A549 (cell line): Measurements from ENCODE around the gene MCM5. TPM values are rescaled to one million over a fixed set of nuclear protein-coding genes. Genes with fewer than 3 reads are reported as not detected.
A peak's percentile ranks its signal among the peaks of the same experiment; 100 is the strongest.

ENCODE experiments used
- ATAC-seq, 2 experiments: fragments of 200-7000 bp in 1 of 2; fragments of >200 bp in 1 of 2; cut with Nextera tagmentation in 1 of 2; cut with Tn5 transposase in 1 of 2; 3 replicates each; pipeline versions ENCODE4 v1.8.0 to v1.9.1; 2018 to 2020; ENCODE audit warnings: mild to moderate bottlenecking in 1 of 2, moderate library complexity in 1 of 2
- CTCF ChIA-PET: fragments of 300-600 bp; sonication (Branson Sonifier 250); formaldehyde crosslinking; extraction: SDS; loops from one replicate; lab custom pipeline; 2021; ENCODE audit warnings: antibody characterized with exemption, inconsistent platforms; lab: Yijun Ruan, JAX
- POLR2A ChIA-PET: fragments of 350-600 bp; formaldehyde crosslinking; extraction: SDS; loops from one replicate; lab custom pipeline; 2021; ENCODE audit warnings: antibody characterized with exemption, inconsistent platforms; lab: Yijun Ruan, JAX
- DNase-seq, 2 experiments: peaks; one replicate each; pipeline versions ENCODE4 v3.0.0 to v3.0.0-alpha.2; 2011 to 2016; ENCODE audit warnings: low read depth in 1 of 2, low spot score in 1 of 2
- FAIRE-seq: peaks from 2 replicates; lab custom pipeline; 2011; peaks lifted over from hg19 to GRCh38; lab: Jason Lieb, UNC
- H3K27ac ChIP-seq, 2 experiments: fragments of >200 bp; sonication (Bioruptor Twin); formaldehyde crosslinking; 3 replicates each; pipeline ENCODE4 v1.5.1; 2016 to 2017
- H3K4me1 ChIP-seq: fragments of >200 bp; sonication (Bioruptor Twin); formaldehyde crosslinking; 3 replicates; pipeline ENCODE4 v1.6.1; 2016
- H3K4me2 ChIP-seq: fragments of >200 bp; sonication (Bioruptor Twin); formaldehyde crosslinking; 3 replicates; pipeline ENCODE4 v1.6.1; 2016
- H3K4me3 ChIP-seq: fragments of >200 bp; sonication (Bioruptor Twin); formaldehyde crosslinking; 3 replicates; pipeline ENCODE4 v1.5.1; 2016
- H3K9me3 ChIP-seq: fragments of >200 bp; sonication (Bioruptor Twin); formaldehyde crosslinking; 3 replicates; pipeline ENCODE4 v1.6.1; 2016
- BHLHE40 ChIP-seq: IDR thresholded peaks from 2 replicates; pipeline ENCODE4 v1.6.1; 2012; ENCODE audit warnings: low read depth, low read length, inconsistent platforms
- FOSL2 ChIP-seq, 2 experiments: fragments of 450-650 bp in 1 of 2; fragments of >200 bp in 1 of 2; sonication (Bioruptor Twin) in 1 of 2; formaldehyde crosslinking; IDR thresholded peaks; 2 replicates each; pipeline versions ENCODE4 v1.5.0 to v1.6.1; 2016 to 2020; ENCODE audit warnings: mild to moderate bottlenecking in 1 of 2, moderate library complexity in 1 of 2
- HOXB13 ChIP-seq: fragments of 250-450 bp; sonication (Bioruptor Pico); IDR thresholded peaks from 2 replicates; pipeline ENCODE4 v1.5.0; 2020; ENCODE audit warnings: low read depth, mild to moderate bottlenecking, moderate library complexity
- KDM1A ChIP-seq: fragments of 200-600 bp; sonication (generic); IDR thresholded peaks from 2 replicates; pipeline ENCODE4 v1.6.1; 2016; ENCODE audit warnings: low read depth, mild to moderate bottlenecking
- MYC ChIP-seq: IDR thresholded peaks from 2 replicates; pipeline ENCODE4 v1.6.1; 2012; ENCODE audit warnings: mild to moderate bottlenecking, inconsistent platforms, low read length, improper control_type of control experiment, borderline replicate concordance
- RNF2 ChIP-seq: fragments of 200-600 bp; sonication (generic); IDR thresholded peaks from 2 replicates; pipeline ENCODE4 v1.6.1; 2016; ENCODE audit warnings: low read depth, mild to moderate bottlenecking, antibody characterized with exemption, moderate library complexity, borderline replicate concordance
- TP53 ChIP-seq: fragments of 250-450 bp; sonication (Bioruptor Pico); IDR thresholded peaks from 2 replicates; pipeline ENCODE4 v1.5.0; 2021; ENCODE audit warnings: mild to moderate bottlenecking, moderate library complexity
- WGBS: methylation state at CpG from one replicate; pipeline ENCODE4 v1.1.6; 2017; ENCODE audit errors: missing lambda C conversion rate; 5-methylcytosine and 5-hydroxymethylcytosine counted together
- polyA plus RNA-seq, 4 experiments: library from polyadenylated mRNA; depleted of rRNA in 3 of 4; stranded (reverse); fragments of >200 nt; fragmentation: RNase III in 1 of 4; extraction: RNeasy Plus Mini Kit Qiagen cat#74134 plus additional on column Dnase treatment in 1 of 4; gene quantifications; 2 replicates in 3 of 4; 3 replicates in 1 of 4; pipeline ENCODE4 v1.2.3, GENCODE V29; 2011 to 2017
- TF ChIP-seq, protein P1 (sequence below): fragments of >200 bp; sonication (Bioruptor Twin); formaldehyde crosslinking; IDR thresholded peaks from 2 replicates; pipeline ENCODE4 v1.6.1; 2016
- TF ChIP-seq, protein P2 (sequence below): fragments of 250-450 bp; sonication (Bioruptor Pico); IDR thresholded peaks from 2 replicates; pipeline ENCODE4 v1.5.0; 2020; ENCODE audit warnings: low read depth, mild to moderate bottlenecking, moderate library complexity
- TF ChIP-seq, protein P3 (sequence below): fragments of 450-650 bp; IDR thresholded peaks from 2 replicates; pipeline ENCODE4 v1.6.1; 2014; ENCODE audit warnings: antibody characterized with exemption
- TF ChIP-seq, protein P4 (sequence below): fragments of 200-600 bp; sonication (generic); IDR thresholded peaks from 2 replicates; pipeline ENCODE4 v1.6.1; 2016; ENCODE audit warnings: antibody characterized with exemption, mild to moderate bottlenecking, moderate library complexity
- TF ChIP-seq, protein P5 (sequence below): IDR thresholded peaks from 2 replicates; pipeline ENCODE4 v1.6.1; 2012; ENCODE audit warnings: low read depth, borderline replicate concordance
- TF ChIP-seq, protein P6 (sequence below): fragments of 150-350 bp; IDR thresholded peaks from 2 replicates; pipeline ENCODE4 v1.6.1; 2014; ENCODE audit warnings: low read depth, mild to moderate bottlenecking, low read length

Gene MCM5
- polyA plus RNA-seq, 2 of the 4 experiments (the other 2 are of a cell fraction): 50.2 to 94.4 TPM

DNA sequence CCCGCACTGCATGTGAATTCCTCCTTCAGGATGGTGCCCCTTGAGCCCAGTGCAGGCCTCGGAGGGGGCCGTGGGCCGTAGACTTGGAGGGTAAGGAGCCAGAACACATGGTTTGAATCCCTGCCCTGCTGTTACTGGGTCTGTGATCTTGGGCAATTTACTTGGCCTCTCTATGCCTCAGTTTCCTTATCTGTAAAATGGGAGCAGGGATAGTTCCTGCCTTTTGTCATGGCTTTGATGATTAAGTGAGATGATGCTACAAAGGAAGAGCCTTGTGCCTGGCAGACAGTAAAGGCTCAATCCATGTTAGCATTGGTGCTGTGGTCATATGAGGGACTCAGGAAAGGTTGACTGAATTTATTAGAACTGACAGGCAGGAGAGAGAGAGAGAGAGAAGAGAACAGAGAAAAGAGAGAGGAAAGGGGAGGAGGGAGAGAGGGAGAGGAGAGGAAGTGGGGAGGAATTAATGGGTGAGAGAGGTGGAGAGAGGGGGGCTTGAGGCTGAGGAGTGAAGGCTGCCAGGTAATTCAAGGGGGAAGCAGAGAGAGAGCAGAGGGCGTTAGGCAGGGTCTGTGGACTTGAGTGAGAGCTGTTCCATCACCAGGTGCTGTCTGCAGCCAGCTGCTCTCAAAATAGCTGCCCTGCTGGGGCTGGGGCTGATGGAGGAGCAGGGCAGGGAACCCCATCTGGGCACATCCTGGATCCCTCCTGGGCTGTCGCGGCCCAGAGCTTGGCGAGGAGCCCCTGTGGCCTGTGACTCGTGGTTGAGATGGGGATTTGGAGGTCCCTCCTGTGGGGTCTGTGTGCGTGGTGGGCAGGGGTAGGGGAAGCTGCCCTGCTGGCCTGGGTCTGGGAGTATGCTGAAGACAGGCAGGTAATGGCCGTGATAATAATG is 44.1 kb downstream of the MCM5 start:
- FAIRE-seq: no peak
- POLR2A ChIA-PET: no interaction called here

DNA sequence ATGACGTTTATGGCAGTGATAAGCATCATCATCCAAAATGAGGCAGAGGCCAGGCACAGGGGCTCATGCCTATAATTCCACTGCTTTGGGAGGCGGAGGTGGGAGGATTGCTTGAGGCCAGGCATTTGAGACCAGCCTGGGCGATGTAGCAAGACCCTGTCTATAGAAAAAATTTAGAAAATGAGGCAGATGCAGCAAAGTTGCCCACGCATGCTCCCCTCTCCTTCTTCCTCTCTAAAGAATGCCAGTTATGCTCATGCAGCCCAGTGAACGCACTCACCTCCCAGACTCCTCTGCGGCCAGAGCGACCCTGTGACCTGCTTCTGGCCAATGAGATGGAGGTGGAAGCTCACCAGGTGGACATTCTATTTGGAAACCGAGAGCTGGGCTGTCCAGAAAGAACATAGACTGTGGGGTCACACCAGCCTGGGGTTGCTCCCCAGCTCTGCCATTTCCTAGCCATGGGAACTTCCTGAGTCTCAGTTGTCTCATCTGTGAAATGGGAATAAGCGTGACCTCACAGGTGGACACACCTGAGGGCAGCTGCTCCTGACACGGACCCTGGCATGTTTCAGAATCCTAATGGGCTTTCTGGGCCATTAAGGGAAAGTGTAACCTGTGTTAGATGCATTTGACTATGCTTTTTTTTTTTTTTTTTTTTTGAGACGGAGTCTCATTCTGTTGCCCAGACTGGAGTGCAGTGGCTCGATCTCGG is 44.9 kb downstream of the MCM5 start:
- ChIA-PET POLR2A (no interaction called here), CTCF (interaction anchor here (1.5 to 1.9 kb wide), 2 partner anchors 13 to 621 kb away, joined by 3 to 4 read pairs; no protein-coding TSS in a partner anchor)
- H3K4me1 ChIP-seq: peaks cover 20% of the 10 kb centered on the region

More for the DNA sequence above, 44.1 kb downstream of the MCM5 start:
- Histone ChIP-seq H3K9me3 (no peaks in the 10 kb centered on the region), H3K4me1 (peaks cover 20% of the 10 kb centered on the region), H3K4me3 (no peak overlapping the region)
- 73% methylated on average over 7 of the region's 11 CpGs for WGBS
- TF ChIP-seq BHLHE40 (no peak), TP53 (CRISPR knock-in tag) (no peak), RNF2 (no peak), MYC (no peak), KDM1A (no peak)
- TF ChIP-seq, protein P1, sequence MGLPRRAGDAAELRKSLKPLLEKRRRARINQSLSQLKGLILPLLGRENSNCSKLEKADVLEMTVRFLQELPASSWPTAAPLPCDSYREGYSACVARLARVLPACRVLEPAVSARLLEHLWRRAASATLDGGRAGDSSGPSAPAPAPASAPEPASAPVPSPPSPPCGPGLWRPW: no peak
- TF ChIP-seq, protein P2, sequence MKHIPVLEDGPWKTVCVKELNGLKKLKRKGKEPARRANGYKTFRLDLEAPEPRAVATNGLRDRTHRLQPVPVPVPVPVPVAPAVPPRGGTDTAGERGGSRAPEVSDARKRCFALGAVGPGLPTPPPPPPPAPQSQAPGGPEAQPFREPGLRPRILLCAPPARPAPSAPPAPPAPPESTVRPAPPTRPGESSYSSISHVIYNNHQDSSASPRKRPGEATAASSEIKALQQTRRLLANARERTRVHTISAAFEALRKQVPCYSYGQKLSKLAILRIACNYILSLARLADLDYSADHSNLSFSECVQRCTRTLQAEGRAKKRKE (CRISPR knock-in tag): no peak
- TF ChIP-seq, protein P3, sequence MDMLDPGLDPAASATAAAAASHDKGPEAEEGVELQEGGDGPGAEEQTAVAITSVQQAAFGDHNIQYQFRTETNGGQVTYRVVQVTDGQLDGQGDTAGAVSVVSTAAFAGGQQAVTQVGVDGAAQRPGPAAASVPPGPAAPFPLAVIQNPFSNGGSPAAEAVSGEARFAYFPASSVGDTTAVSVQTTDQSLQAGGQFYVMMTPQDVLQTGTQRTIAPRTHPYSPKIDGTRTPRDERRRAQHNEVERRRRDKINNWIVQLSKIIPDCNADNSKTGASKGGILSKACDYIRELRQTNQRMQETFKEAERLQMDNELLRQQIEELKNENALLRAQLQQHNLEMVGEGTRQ: no peak
- TF ChIP-seq, all 56 proteins: peak for 0
- Histone ChIP-seq H3K4me2 (no peak overlapping the region), H3K27ac (peak overlapping the region in 1 of 2 experiments; percentile 27; a peak in 1 of 6 replicates)
- ATAC-seq (no peak), DNase-seq (no peak)
- CTCF ChIA-PET: interaction anchor here (1.5 to 1.9 kb wide), 2 partner anchors 13 to 622 kb away, joined by 3 to 4 read pairs; no protein-coding TSS in a partner anchor

More for the DNA sequence above, 44.9 kb downstream of the MCM5 start:
- ATAC-seq (no peak), FAIRE-seq (no peak), DNase-seq (no peak)
- no peaks in the 10 kb centered on the region for H3K9me3 ChIP-seq
- TF ChIP-seq, protein P1: no peak
- TF ChIP-seq RNF2 (no peak), FOSL2 (IDR thresholded peaks at IDR 0.05) (no peak), FOSL2 (CRISPR knock-in tag; IDR thresholded peaks at IDR 0.05) (no peak), MYC (no peak), HOXB13 (no peak)
- TF ChIP-seq, protein P4, sequence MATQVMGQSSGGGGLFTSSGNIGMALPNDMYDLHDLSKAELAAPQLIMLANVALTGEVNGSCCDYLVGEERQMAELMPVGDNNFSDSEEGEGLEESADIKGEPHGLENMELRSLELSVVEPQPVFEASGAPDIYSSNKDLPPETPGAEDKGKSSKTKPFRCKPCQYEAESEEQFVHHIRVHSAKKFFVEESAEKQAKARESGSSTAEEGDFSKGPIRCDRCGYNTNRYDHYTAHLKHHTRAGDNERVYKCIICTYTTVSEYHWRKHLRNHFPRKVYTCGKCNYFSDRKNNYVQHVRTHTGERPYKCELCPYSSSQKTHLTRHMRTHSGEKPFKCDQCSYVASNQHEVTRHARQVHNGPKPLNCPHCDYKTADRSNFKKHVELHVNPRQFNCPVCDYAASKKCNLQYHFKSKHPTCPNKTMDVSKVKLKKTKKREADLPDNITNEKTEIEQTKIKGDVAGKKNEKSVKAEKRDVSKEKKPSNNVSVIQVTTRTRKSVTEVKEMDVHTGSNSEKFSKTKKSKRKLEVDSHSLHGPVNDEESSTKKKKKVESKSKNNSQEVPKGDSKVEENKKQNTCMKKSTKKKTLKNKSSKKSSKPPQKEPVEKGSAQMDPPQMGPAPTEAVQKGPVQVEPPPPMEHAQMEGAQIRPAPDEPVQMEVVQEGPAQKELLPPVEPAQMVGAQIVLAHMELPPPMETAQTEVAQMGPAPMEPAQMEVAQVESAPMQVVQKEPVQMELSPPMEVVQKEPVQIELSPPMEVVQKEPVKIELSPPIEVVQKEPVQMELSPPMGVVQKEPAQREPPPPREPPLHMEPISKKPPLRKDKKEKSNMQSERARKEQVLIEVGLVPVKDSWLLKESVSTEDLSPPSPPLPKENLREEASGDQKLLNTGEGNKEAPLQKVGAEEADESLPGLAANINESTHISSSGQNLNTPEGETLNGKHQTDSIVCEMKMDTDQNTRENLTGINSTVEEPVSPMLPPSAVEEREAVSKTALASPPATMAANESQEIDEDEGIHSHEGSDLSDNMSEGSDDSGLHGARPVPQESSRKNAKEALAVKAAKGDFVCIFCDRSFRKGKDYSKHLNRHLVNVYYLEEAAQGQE: no peak
- TF ChIP-seq, protein P5, sequence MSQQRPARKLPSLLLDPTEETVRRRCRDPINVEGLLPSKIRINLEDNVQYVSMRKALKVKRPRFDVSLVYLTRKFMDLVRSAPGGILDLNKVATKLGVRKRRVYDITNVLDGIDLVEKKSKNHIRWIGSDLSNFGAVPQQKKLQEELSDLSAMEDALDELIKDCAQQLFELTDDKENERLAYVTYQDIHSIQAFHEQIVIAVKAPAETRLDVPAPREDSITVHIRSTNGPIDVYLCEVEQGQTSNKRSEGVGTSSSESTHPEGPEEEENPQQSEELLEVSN: no peak
- TF ChIP-seq, protein P2 (CRISPR knock-in tag): no peak
- TF ChIP-seq, protein P6, sequence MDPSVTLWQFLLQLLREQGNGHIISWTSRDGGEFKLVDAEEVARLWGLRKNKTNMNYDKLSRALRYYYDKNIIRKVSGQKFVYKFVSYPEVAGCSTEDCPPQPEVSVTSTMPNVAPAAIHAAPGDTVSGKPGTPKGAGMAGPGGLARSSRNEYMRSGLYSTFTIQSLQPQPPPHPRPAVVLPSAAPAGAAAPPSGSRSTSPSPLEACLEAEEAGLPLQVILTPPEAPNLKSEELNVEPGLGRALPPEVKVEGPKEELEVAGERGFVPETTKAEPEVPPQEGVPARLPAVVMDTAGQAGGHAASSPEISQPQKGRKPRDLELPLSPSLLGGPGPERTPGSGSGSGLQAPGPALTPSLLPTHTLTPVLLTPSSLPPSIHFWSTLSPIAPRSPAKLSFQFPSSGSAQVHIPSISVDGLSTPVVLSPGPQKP: no peak
- H3K27ac ChIP-seq: no peak overlapping the region; a peak in 1 of 6 replicates
- no peak overlapping the region for H3K4me2 ChIP-seq
- H3K4me3 ChIP-seq: no peak overlapping the region
- WGBS: 94% methylated on average over 13 of the region's 13 CpGs
